HEK293T (cell line): ENCODE measurements around the gene C10orf71.

ENCODE experiments used
- CTCF ChIA-PET: fragments of 350-600 bp; formaldehyde crosslinking; extraction: SDS; loops from one replicate; lab custom pipeline; 2021; ENCODE audit warnings: antibody characterized with exemption, inconsistent platforms; lab: Yijun Ruan, JAX
- POLR2A ChIA-PET: fragments of 350-600 bp; formaldehyde crosslinking; extraction: SDS; loops from one replicate; lab custom pipeline; 2020; ENCODE audit warnings: antibody characterized with exemption, inconsistent platforms; lab: Yijun Ruan, JAX
- DNase-seq: peaks from one replicate; pipeline ENCODE4 v3.0.0; 2012; ENCODE audit warnings: mixed read lengths; ENCODE audit errors: extremely low spot score
- ARNT ChIP-seq: fragments of 450-650 bp; IDR thresholded peaks from 2 replicates; pipeline ENCODE4 v1.6.1; 2017; ENCODE audit warnings: mild to moderate bottlenecking
- BHLHE40 ChIP-seq: fragments of 450-650 bp; IDR thresholded peaks from 2 replicates; pipeline ENCODE4 v1.6.1; 2016; ENCODE audit warnings: mild to moderate bottlenecking, moderate library complexity, borderline replicate concordance
- CTBP1 ChIP-seq: fragments of 450-650 bp; IDR thresholded peaks from 2 replicates; pipeline ENCODE4 v1.6.1; 2016; ENCODE audit warnings: borderline replicate concordance
- ELF4 ChIP-seq: fragments of 450-650 bp; IDR thresholded peaks from 2 replicates; pipeline ENCODE4 v1.6.1; 2017; ENCODE audit warnings: antibody characterized with exemption
- FOXA1 ChIP-seq: fragments of 450-650 bp; IDR thresholded peaks from 2 replicates; pipeline ENCODE4 v1.6.1; 2016; ENCODE audit warnings: mild to moderate bottlenecking
- FOXK2 ChIP-seq: fragments of 450-650 bp; IDR thresholded peaks from 2 replicates; pipeline ENCODE4 v1.6.1; 2016; ENCODE audit warnings: mild to moderate bottlenecking
- FOXM1 ChIP-seq: fragments of 450-650 bp; IDR thresholded peaks from 2 replicates; pipeline ENCODE4 v1.6.1; 2017; ENCODE audit warnings: mild to moderate bottlenecking, borderline replicate concordance
- HDGF ChIP-seq: fragments of 450-650 bp; IDR thresholded peaks from 2 replicates; pipeline ENCODE4 v1.6.1; 2017; ENCODE audit warnings: antibody characterized with exemption, borderline replicate concordance
- L3MBTL2 ChIP-seq: fragments of 450-650 bp; conservative IDR thresholded peaks from 2 replicates; pipeline ENCODE4 v1.6.1; 2016; ENCODE audit warnings: mild to moderate bottlenecking
- LEF1 ChIP-seq: fragments of 450-650 bp; IDR thresholded peaks from 2 replicates; pipeline ENCODE4 v1.6.1; 2017; ENCODE audit warnings: mild to moderate bottlenecking, borderline replicate concordance
- NFRKB ChIP-seq: fragments of 450-650 bp; IDR thresholded peaks from 2 replicates; pipeline ENCODE4 v1.6.1; 2016; ENCODE audit warnings: mild to moderate bottlenecking, moderate library complexity
- PKNOX1 ChIP-seq: fragments of 450-650 bp; IDR thresholded peaks from 2 replicates; pipeline ENCODE4 v1.6.1; 2016
- SP1 ChIP-seq: fragments of 450-650 bp; IDR thresholded peaks from 2 replicates; pipeline ENCODE4 v1.6.1; 2017
- SUZ12 ChIP-seq: fragments of 450-650 bp; IDR thresholded peaks from 2 replicates; pipeline ENCODE4 v1.6.1; 2016; ENCODE audit warnings: mild to moderate bottlenecking
- TARDBP ChIP-seq: fragments of 450-650 bp; IDR thresholded peaks from 2 replicates; pipeline ENCODE4 v1.6.1; 2016
- ZNF384 ChIP-seq: fragments of 450-650 bp; IDR thresholded peaks from 2 replicates; pipeline ENCODE4 v1.6.1; 2016

Gene C10orf71

GRCh38 chr10:49298983-49299815 lies at the start of gene C10orf71:
TSS of gene C10orf71 (plus strand) at chr10:49299170. CDS start at chr10:49322546, 23,376 bp downstream.
- no peak for TF ChIP-seq ARNT
- 0 out of 2 replicates have a peak, but pooled peaks have one; percentile 25 for TF ChIP-seq L3MBTL2
- TF ChIP-seq BHLHE40: no peak
- no peak for TF ChIP-seq HDGF
- ChIA-PET POLR2A (interaction anchor here (1.1 kb wide), 1 partner anchor 12 kb away, joined by 4 read pairs; no protein-coding TSS in a partner anchor), CTCF (interaction anchor here (0.6 kb wide), 1 partner anchor 294 kb away, joined by 3 read pairs; no protein-coding TSS in a partner anchor)
- peak; percentile 18 for DNase-seq

GRCh38 chr10:49252313-49253034 lies 46.5 kb upstream of the C10orf71 start:
- TF ChIP-seq FOXK2 (no peak), ARNT (no peak), L3MBTL2 (no peak)
- ChIA-PET POLR2A (no interaction called here), CTCF (no interaction called here)
- DNase-seq: no peak

GRCh38 chr10:49253340-49253906 lies 45.5 kb upstream of the C10orf71 start:
- CTCF ChIA-PET: no interaction called here
- TF ChIP-seq ZNF384: no peak
- TF ChIP-seq FOXM1: no peak
- no peak for TF ChIP-seq SUZ12
- TF ChIP-seq LEF1: no peak
- TF ChIP-seq NFRKB: no peak
- TF ChIP-seq ARNT: no peak
- no peak for TF ChIP-seq ELF4
- TF ChIP-seq PKNOX1: no peak
- TF ChIP-seq BHLHE40: no peak
- TF ChIP-seq FOXK2: no peak
- no peak for TF ChIP-seq FOXA1
- TF ChIP-seq CTBP1: no peak
- TF ChIP-seq HDGF: no peak
- no peak for TF ChIP-seq TARDBP
- no peak for TF ChIP-seq SP1
- no peak for TF ChIP-seq L3MBTL2
- DNase-seq: no peak
- POLR2A ChIA-PET: no interaction called here

- no peak for DNase-seq
- CTCF ChIA-PET: no interaction called here
- TF ChIP-seq SUZ12 (no peak), ELF4 (no peak), FOXK2 (no peak), HDGF (no peak), SP1 (no peak), ARNT (no peak), FOXA1 (no peak), FOXM1 (no peak)
- POLR2A ChIA-PET: no interaction called here
These were observed 44.8 kb upstream of the C10orf71 start for GRCh38 chr10:49254150-49254549.

GRCh38 chr10:49254556-49255318 lies 44.2 kb upstream of the C10orf71 start:
- POLR2A ChIA-PET: no interaction called here
- DNase-seq: no peak
- CTCF ChIA-PET: no interaction called here
- TF ChIP-seq SP1 (no peak), ELF4 (no peak), ARNT (no peak), FOXA1 (no peak), HDGF (no peak), TARDBP (no peak), BHLHE40 (no peak), L3MBTL2 (no peak), PKNOX1 (no peak)

- no peak for DNase-seq
- ChIA-PET CTCF (no interaction called here), POLR2A (no interaction called here)
- no peak for TF ChIP-seq CTBP1
These were observed 43.1 kb upstream of the C10orf71 start for GRCh38 chr10:49255883-49256282.

GRCh38 chr10:49257154-49257553 lies 41.8 kb upstream of the C10orf71 start:
- ChIA-PET POLR2A (no interaction called here), CTCF (no interaction called here)
- TF ChIP-seq ZNF384 (no peak), ELF4 (no peak), L3MBTL2 (no peak), LEF1 (no peak), FOXA1 (no peak), ARNT (no peak), FOXM1 (no peak), NFRKB (no peak), BHLHE40 (no peak), HDGF (no peak), PKNOX1 (no peak), SP1 (no peak), FOXK2 (no peak), SUZ12 (no peak), CTBP1 (no peak), TARDBP (no peak)
- DNase-seq: no peak
